Stimulated activated effector memory CD8-positive, alpha-beta T cell treated with anti-CD3 and anti-CD28 coated beads, Interleukin-12 subunit alpha, Interleukin-12 subunit beta, amount 100 ng/mL, for 72 hours (primary cell): ENCODE data around the gene NKAIN2.
"Not testable (repeated sequence)": the region's sequence is repeated elsewhere in the genome, so short reads cannot be mapped to it uniquely, and the experiment has no call there.

Experiments used
- ATAC-seq: fragments of 150-1000 bp; cut with Tn5 transposase; 2 replicates; pipeline ENCODE4 v1.10.0; 2021
- DNase-seq, 2 donors: peaks; one replicate each; pipeline ENCODE4 v3.0.0; 2021 to 2022; ENCODE audit warnings: low spot score in 2 of 2
- H3K27ac Mint-ChIP-seq: one replicate; pipeline ENCODE4 v1.8.0; 2022; ENCODE audit warnings: mild to moderate bottlenecking, mixed read lengths
- H3K36me3 Mint-ChIP-seq: one replicate; pipeline ENCODE4 v1.8.0; 2022; ENCODE audit warnings: mild to moderate bottlenecking, mixed read lengths
- H3K4me1 Mint-ChIP-seq: one replicate; pipeline ENCODE4 v1.8.0; 2022; ENCODE audit warnings: mixed read lengths
- H3K4me3 Mint-ChIP-seq: one replicate; pipeline ENCODE4 v1.8.0; 2022; ENCODE audit warnings: mild to moderate bottlenecking, mixed read lengths
- H3K9me3 Mint-ChIP-seq: one replicate; pipeline ENCODE4 v1.8.0; 2022; ENCODE audit warnings: mixed read lengths

NKAIN2 gene

DNA sequence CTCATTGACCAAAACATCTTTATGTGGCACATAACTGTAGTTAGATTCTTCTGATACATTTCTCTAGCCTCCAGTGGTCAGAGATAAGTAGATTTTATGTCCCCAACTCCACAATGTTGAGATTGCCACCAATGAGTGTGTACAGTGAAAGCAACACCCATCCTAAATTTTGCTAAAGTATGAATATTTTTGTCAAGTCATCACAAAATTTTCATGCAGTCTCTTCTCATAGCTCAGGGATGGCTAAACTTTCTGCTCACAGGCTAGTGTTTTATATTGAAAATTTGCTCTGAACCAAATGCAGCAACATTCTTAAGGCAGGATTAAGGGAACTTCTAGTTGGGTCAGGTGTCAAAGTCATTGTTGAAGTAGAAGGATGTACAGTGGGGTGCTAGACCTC lies 203.6 kb downstream of the NKAIN2 start:
- ATAC-seq (no peak), DNase-seq (no peak)
- Mint-ChIP-seq H3K4me1 (no peaks in the 10 kb centered on the region), H3K4me3 (no peak overlapping the region), H3K27ac (no peak overlapping the region), H3K36me3 (no peaks in the 10 kb centered on the region), H3K9me3 (peaks cover 17% of the 10 kb centered on the region)

DNA sequence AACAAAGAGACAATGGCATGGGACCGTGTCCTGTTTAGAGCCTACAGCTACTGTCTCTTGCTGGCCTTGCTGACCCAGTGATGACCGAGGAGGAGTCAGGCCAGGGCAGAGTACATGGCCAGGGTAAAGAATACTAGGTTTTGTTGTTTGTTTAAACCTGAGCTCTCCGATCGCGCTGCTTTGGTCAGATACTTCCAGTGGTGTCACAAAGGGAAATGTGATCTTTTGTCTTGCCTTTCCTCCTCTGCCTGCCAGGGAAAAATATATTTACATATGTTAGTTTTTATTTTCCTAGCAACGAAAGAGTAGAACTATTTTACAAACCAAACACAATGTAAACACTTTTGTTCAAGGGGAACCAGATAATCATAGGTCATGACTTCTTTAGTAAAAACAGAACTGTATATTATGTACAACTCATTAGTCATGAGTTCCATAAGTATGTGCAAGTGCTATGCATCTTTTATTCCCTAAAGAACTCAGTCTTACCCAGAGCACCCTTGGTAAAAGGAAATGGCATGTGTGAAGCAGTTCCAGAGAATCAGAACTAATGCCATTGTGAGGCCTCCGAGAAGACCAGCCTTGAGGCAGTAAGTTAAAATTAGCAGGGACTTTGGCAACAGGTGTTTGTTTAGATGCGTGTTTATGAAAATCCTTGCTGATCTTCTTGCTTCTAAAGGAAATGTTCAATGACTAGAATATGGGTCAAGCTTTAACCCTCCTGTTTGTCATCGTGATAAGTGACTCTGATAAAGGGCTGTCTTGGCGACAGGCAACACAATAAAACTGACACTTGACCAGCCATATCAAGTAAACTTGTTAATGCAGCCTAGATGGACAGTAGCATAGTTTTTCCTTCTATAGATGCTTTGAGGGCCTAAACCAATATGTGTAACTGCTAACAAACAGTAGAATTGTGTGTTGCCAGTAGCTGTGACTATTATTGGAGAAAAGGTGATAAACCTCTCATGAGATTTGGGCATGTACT lies 204.6 kb downstream of the NKAIN2 start:
- no peaks in the 10 kb centered on the region for H3K4me1 Mint-ChIP-seq
- ATAC-seq: no peak
- DNase-seq: no peak
- no peak overlapping the region for H3K4me3 Mint-ChIP-seq
- H3K36me3 Mint-ChIP-seq: no peaks in the 10 kb centered on the region
- H3K27ac Mint-ChIP-seq: no peak overlapping the region
- H3K9me3 Mint-ChIP-seq: peaks cover 17% of the 10 kb centered on the region

DNA sequence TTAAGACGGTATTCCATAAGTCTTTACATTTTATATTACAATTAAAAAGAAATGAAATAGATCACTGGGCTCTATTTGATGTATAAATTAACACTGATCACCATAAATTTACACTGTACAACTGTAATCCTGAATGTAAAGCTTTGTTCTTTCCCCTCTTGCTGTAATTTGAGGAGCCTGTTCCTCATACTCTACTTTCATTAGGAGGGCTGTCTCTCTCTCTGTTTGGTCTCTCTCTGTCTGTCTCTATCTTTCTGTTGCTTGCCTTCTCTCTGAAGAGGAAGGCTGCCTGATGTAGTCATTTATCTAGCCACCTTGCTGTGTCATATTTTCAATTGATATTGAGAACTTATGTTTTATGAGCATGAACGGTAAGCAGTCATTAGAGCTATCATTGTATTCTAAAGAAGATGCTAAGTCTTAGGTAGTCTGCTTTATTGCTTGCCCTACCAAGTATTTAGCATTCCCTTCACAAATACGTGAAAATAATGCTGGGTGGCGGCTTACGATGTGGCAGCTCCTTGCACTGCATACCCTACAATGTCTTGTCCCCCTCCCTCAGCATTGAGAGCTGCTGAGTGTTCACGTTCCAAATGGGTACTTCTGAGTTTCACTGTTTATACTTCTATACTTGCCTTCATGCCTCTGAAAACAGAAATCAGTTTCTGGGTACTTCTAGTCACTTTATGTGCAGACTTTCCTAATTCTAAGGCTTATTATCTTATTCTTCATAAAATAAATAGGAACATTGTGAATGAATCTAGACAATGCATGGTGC lies 205.5 kb downstream of the NKAIN2 start:
- peaks cover 15% of the 10 kb centered on the region for H3K9me3 Mint-ChIP-seq
- no peak for ATAC-seq
- no peaks in the 10 kb centered on the region for H3K36me3 Mint-ChIP-seq
- no peak overlapping the region for H3K4me3 Mint-ChIP-seq
- no peak for DNase-seq
- H3K27ac Mint-ChIP-seq: no peak overlapping the region
- H3K4me1 Mint-ChIP-seq: no peaks in the 10 kb centered on the region

DNA sequence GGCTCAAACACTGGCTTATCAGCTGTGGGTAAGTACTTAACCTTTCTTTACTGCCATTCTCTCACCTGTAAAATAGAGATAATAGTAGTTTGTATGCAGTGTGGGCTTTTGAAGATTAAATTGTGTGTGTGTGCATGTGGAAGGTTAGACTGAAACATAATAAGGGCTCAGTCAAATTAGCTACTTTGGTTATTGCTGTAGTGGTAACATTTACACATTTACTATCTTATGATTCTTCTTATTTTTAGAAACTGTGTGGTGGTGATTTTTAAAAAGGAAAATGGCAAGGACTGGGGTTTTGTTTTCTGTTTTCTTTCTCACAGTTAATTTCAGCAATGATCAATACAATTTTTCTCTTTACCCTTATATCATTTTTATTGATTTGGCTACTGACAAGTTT lies 206.9 kb downstream of the NKAIN2 start:
- H3K36me3 Mint-ChIP-seq: no peaks in the 10 kb centered on the region
- peaks cover 14% of the 10 kb centered on the region for H3K9me3 Mint-ChIP-seq
- DNase-seq: no peak
- H3K4me1 Mint-ChIP-seq: no peaks in the 10 kb centered on the region
- no peak for ATAC-seq
- H3K27ac Mint-ChIP-seq: no peak overlapping the region
- no peak overlapping the region for H3K4me3 Mint-ChIP-seq

DNA sequence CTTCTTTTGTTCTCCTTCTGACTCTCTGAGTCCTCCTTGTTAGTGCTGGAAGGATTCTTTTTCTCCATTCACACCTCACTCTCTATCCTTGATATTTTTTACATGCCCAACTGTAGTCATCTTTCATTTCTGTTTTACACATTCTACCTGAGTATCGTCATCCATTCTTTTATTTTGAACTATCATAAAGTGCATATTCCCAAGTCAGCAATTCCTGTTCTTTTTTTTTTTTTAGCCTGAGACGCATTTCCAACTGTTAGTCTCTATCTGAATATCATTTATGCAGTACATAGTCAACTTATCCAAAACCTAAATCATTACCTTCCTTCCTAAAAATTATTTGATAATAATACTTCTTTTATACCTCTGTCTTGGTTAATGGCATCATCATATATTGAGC lies 207.5 kb downstream of the NKAIN2 start:
- DNase-seq (no peak), ATAC-seq (no peak)
- Mint-ChIP-seq H3K36me3 (no peaks in the 10 kb centered on the region), H3K4me3 (no peak overlapping the region), H3K4me1 (no peaks in the 10 kb centered on the region), H3K27ac (no peak overlapping the region), H3K9me3 (peaks cover 10% of the 10 kb centered on the region)

DNA sequence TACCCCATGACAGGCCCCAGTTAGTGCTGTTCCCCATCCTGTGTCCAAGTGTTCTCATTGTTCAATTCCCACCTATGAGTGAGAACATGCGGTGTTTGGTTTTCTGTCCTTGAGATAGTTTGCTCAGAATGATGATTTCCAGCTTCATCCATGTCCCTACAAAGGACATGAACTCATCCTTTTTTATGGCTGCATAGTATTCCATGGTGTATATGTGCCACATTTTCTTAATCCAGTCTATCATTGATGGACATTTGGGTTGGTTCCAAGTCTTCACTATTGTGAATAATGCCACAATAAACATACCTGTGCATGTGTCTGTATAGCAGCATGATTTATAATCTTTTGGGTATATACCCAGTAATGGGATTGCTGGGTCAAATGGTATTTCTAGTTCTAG lies 218.4 kb downstream of the NKAIN2 start:
- not testable (repeated sequence) for ATAC-seq, H3K4me3 Mint-ChIP-seq, H3K27ac Mint-ChIP-seq, H3K4me1 Mint-ChIP-seq, H3K36me3 Mint-ChIP-seq, DNase-seq
- H3K9me3 Mint-ChIP-seq: peaks cover 13% of the 10 kb centered on the region

DNA sequence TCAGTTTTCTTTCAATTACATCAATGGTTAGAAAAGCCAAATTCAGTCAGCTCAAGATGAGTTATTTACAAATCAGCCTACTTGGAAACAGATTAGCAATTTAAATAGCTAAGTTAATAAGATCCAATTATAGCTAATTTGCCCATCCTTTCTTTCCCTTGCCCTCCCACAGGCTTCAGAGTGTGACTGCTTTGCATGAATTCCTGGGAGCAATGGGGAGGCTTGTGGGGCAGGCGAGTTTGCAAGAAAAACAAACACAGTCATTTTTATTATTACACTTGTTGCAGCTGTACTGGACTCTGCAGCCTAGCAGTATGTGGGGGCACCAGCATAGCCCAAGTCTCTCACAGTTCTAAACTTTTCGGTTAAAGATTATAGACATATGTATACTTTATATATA lies 219.0 kb downstream of the NKAIN2 start:
- no peak for ATAC-seq
- no peak overlapping the region for H3K4me3 Mint-ChIP-seq
- no peaks in the 10 kb centered on the region for H3K4me1 Mint-ChIP-seq
- no peak for DNase-seq
- H3K36me3 Mint-ChIP-seq: no peaks in the 10 kb centered on the region
- no peak overlapping the region for H3K27ac Mint-ChIP-seq
- H3K9me3 Mint-ChIP-seq: peaks cover 17% of the 10 kb centered on the region

DNA sequence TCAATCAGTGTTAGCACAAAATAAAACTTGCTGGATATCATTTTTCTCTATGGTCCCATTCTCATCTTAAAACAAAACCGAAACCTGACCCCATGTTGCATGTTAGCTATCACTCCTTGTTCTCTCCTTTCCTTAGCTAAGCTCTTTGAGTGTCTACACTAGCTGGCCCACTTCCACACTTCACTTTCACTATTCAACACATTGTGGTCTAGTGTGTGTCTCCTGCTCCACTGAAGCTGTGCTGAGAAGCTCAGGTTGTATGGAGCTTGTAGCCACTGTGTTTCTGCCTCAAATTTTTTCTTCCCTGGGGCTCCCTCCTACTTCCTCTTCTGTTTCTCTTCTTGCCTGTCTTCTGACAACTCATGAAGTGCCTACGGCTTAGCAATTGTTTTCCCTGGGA lies 223.0 kb downstream of the NKAIN2 start:
- peaks cover 19% of the 10 kb centered on the region for H3K9me3 Mint-ChIP-seq
- H3K4me1 Mint-ChIP-seq: no peaks in the 10 kb centered on the region
- no peak overlapping the region for H3K27ac Mint-ChIP-seq
- DNase-seq (no peak), ATAC-seq (no peak)
- H3K36me3 Mint-ChIP-seq: no peaks in the 10 kb centered on the region
- H3K4me3 Mint-ChIP-seq: no peak overlapping the region

DNA sequence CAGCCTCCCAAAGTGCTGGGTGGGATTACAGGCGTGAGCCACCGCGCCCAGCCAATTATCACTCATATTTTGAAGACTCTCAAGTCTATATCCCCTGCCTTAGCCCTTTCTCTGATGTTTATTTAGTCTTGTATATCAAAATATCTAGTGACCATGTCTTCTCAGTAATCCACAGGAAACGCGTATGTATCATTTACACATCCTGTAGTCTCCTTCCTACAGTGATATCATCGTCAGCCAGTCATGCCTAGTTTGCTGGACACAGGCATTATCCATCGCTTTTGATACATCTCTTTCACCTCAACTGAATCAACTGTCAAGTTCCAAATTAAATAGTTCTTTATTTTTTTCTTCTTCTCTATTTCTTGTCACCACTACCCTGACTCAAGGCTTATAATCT lies 223.7 kb downstream of the NKAIN2 start:
- Mint-ChIP-seq H3K4me3 (no peak overlapping the region), H3K27ac (no peak overlapping the region), H3K4me1 (no peaks in the 10 kb centered on the region), H3K36me3 (no peaks in the 10 kb centered on the region), H3K9me3 (peaks cover 19% of the 10 kb centered on the region)
- no peak for DNase-seq
- no peak for ATAC-seq

DNA sequence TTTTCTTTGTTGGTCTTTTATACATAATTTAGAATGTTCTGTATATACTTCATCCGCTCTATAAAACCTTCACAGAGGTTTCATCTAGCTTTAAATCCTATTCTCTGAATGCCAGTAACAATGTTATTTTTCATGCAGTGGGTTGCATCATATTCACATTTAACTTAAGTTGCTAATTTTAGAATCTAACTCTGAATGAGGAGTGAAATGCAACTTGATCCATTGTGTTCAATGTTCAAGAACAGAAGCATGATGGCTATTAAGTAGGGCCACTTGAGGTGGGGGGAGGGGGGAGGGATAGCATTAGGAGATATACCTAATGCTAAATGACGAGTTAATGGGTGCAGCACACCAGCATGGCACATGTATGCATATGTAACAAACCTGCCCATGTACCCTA lies 224.5 kb downstream of the NKAIN2 start:
- Mint-ChIP-seq H3K9me3 (peaks cover 19% of the 10 kb centered on the region), H3K4me1 (no peaks in the 10 kb centered on the region), H3K27ac (no peak overlapping the region), H3K36me3 (no peaks in the 10 kb centered on the region), H3K4me3 (no peak overlapping the region)
- DNase-seq (no peak), ATAC-seq (no peak)

DNA sequence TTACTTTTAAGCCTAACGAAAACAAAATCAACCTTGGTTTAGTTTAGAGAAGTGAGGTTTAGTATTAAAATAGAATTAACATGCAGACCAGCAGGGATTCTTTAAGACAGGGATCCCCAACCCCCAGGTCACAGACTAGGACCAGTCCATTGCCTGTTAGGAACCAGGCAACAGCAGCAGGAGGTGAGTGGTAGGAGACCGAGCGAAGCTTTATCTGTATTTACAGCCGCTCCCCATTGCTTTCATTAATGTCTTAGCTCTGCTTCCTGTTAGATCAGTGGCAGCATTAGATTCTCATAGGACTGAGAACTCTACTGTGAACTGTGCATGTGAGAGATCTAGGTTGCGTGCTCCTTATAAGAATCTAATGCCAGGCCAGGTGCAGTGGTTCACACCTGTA lies 225.9 kb downstream of the NKAIN2 start:
- H3K36me3 Mint-ChIP-seq: no peaks in the 10 kb centered on the region
- peaks cover 16% of the 10 kb centered on the region for H3K9me3 Mint-ChIP-seq
- DNase-seq (no peak), ATAC-seq (no peak)
- H3K4me3 Mint-ChIP-seq: no peak overlapping the region
- no peaks in the 10 kb centered on the region for H3K4me1 Mint-ChIP-seq
- H3K27ac Mint-ChIP-seq: no peak overlapping the region

DNA sequence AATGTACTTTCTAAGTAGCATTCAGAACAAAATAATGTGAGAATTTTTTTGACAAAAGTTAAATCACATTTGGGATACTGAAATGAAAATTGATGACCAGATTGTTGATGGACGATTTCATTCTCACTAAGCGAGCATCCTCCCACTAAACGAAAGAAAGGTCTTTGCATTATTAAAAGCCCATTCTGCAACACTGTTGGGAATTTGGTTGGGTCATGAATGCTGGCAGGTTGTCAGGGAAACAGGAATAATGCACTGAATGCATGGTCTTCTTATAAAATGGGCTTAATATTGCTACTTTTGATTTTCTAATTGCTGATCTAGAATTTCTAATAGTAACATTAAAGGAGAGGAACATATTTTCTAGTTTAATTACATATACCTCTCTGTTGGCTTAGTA lies 229.8 kb downstream of the NKAIN2 start:
- no peaks in the 10 kb centered on the region for H3K4me1 Mint-ChIP-seq
- peaks cover 3% of the 10 kb centered on the region for H3K9me3 Mint-ChIP-seq
- ATAC-seq (no peak), DNase-seq (no peak)
- H3K4me3 Mint-ChIP-seq: no peak overlapping the region
- no peak overlapping the region for H3K27ac Mint-ChIP-seq
- H3K36me3 Mint-ChIP-seq: no peaks in the 10 kb centered on the region

DNA sequence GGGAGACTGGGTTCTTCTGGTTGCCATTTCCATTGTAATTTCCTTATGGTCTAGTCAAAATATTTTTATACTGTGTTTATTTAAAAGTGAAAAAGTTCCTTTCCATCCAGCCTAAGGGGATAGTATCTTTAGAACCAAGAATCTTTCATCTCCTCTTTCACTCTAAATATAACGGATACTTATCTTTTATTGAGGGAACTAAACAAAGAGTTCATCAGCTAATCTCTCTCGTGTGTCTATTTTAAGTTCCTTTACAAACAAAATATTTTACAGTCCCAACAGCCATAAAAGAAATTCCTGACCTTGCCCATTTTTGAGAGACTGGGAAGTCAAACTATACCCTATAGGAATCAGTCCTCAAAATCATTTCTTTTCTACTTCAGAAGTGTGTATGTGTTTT lies 232.7 kb downstream of the NKAIN2 start:
- Mint-ChIP-seq H3K4me1 (no peaks in the 10 kb centered on the region), H3K9me3 (no peaks in the 10 kb centered on the region), H3K36me3 (no peaks in the 10 kb centered on the region)

DNA sequence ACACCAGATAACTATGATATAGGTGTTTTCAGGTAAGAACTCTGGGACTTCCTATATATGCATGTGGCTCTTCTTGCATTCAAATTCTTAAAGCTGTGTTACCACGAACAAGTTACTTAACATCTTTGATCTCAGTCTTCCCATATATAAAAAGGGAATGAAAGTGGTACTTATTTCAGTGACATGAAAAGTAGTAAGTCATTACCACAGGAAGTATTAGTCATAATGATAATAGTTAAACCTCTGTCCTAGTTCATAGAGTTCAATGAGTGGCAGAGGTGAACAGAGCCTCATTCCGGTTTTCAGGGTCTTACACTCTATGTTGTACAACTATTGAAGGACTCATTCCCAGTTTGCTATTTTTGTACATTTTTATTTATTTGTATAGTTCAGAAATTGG lies 237.0 kb downstream of the NKAIN2 start:
- no peaks in the 10 kb centered on the region for H3K4me1 Mint-ChIP-seq
- no peaks in the 10 kb centered on the region for H3K9me3 Mint-ChIP-seq
- DNase-seq (no peak), ATAC-seq (no peak)
- H3K36me3 Mint-ChIP-seq: no peaks in the 10 kb centered on the region
- no peak overlapping the region for H3K27ac Mint-ChIP-seq
- no peak overlapping the region for H3K4me3 Mint-ChIP-seq

More for the DNA sequence above, 232.7 kb downstream of the NKAIN2 start:
- ATAC-seq: no peak
- H3K4me3 Mint-ChIP-seq: no peak overlapping the region
- no peak for DNase-seq
- H3K27ac Mint-ChIP-seq: no peak overlapping the region

DNA sequence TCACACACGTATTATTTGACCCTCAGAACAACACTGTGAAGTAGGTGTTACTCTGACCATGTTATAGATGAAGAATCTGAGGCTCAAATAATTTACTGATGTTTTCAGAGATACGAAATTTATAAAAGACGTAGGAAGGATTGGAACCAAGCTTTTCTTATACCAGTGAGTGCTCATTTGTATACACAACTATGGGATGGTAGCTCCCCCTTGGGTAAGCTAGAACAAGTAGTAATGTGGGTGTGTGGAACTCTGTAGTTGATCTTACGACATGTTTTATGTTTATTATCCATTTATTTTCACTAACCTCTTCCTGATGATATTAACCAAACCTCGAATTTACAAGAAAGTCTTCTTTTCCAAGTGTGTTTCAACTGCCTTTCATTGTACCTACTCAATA lies 248.5 kb downstream of the NKAIN2 start:
- Mint-ChIP-seq H3K27ac (no peak overlapping the region), H3K4me3 (no peak overlapping the region), H3K36me3 (no peaks in the 10 kb centered on the region), H3K4me1 (no peaks in the 10 kb centered on the region), H3K9me3 (peaks cover 11% of the 10 kb centered on the region)
- DNase-seq (no peak), ATAC-seq (no peak)

DNA sequence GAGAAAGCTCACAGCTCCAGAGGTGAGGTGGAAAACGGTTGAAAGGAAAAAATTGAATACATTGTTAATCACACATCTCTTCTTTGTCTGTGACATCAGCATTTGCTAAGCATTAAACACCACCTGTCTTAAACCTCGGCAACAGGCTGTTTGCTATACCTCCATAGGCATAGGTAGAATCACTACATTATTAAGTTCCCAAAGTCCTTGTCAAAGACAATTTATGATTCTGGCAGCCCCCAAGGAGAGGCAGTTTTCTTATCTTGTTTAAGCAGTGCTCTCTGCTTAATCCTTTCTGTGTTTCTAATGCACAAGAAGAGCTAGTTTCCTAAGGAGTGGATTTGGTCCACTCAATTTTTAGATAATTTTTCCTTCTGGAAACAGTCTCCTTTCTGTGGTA lies 249.7 kb downstream of the NKAIN2 start:
- Mint-ChIP-seq H3K4me3 (no peak overlapping the region), H3K4me1 (no peaks in the 10 kb centered on the region), H3K27ac (no peak overlapping the region), H3K36me3 (no peaks in the 10 kb centered on the region), H3K9me3 (peaks cover 7% of the 10 kb centered on the region)
- DNase-seq (no peak), ATAC-seq (no peak)
